Nephron (organoid): ENCODE data around the gene SGSM2.

ENCODE experiments used
- H3K27ac Mint-ChIP-seq, 3 experiments: 2 replicates each; pipeline ENCODE4 v1.8.0; 2020; ENCODE audit warnings: mixed read lengths in 3 of 3, mild to moderate bottlenecking in 2 of 3, moderate library complexity in 1 of 3
- H3K27me3 Mint-ChIP-seq: 2 replicates; pipeline ENCODE4 v1.8.0; 2021; ENCODE audit warnings: low read depth, mild to moderate bottlenecking, moderate library complexity, mixed read lengths
- H3K36me3 Mint-ChIP-seq: 2 replicates; pipeline ENCODE4 v1.8.0; 2020; ENCODE audit warnings: low read depth, mixed read lengths
- H3K4me1 Mint-ChIP-seq: 2 replicates; pipeline ENCODE4 v1.8.0; 2020; ENCODE audit warnings: mixed read lengths
- H3K4me3 Mint-ChIP-seq, 3 experiments: 2 replicates each; pipeline ENCODE4 v1.8.0; 2020; ENCODE audit warnings: mild to moderate bottlenecking in 3 of 3, mixed read lengths in 3 of 3, moderate library complexity in 2 of 3
- H3K9me3 Mint-ChIP-seq: 2 replicates; pipeline ENCODE4 v1.8.0; 2020; ENCODE audit warnings: mixed read lengths
- TF ChIP-seq, protein P1 (sequence below), 3 experiments: fragments of 200-600 bp; sonication (generic); IDR thresholded peaks; one replicate each; pipeline ENCODE4 v1.5.0; 2021; ENCODE audit warnings: antibody characterized with exemption in 3 of 3; ENCODE audit not compliant: unreplicated experiment in 3 of 3

Gene SGSM2

GRCh38 chr17:2371183-2372130 lies 34.2 kb downstream of the SGSM2 start:
- Mint-ChIP-seq H3K9me3 (no peaks in the 10 kb centered on the region), H3K27ac (no peak overlapping the region), H3K36me3 (peaks cover 9% of the 10 kb centered on the region), H3K27me3 (no peaks in the 10 kb centered on the region), H3K4me3 (no peak overlapping the region), H3K4me1 (peaks cover 19% of the 10 kb centered on the region)
- TF ChIP-seq, protein P1, sequence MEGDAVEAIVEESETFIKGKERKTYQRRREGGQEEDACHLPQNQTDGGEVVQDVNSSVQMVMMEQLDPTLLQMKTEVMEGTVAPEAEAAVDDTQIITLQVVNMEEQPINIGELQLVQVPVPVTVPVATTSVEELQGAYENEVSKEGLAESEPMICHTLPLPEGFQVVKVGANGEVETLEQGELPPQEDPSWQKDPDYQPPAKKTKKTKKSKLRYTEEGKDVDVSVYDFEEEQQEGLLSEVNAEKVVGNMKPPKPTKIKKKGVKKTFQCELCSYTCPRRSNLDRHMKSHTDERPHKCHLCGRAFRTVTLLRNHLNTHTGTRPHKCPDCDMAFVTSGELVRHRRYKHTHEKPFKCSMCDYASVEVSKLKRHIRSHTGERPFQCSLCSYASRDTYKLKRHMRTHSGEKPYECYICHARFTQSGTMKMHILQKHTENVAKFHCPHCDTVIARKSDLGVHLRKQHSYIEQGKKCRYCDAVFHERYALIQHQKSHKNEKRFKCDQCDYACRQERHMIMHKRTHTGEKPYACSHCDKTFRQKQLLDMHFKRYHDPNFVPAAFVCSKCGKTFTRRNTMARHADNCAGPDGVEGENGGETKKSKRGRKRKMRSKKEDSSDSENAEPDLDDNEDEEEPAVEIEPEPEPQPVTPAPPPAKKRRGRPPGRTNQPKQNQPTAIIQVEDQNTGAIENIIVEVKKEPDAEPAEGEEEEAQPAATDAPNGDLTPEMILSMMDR (IDR thresholded peaks at IDR 0.05; ENCODE audit: unreplicated experiment in 3 of 3) = no peak

DNA sequence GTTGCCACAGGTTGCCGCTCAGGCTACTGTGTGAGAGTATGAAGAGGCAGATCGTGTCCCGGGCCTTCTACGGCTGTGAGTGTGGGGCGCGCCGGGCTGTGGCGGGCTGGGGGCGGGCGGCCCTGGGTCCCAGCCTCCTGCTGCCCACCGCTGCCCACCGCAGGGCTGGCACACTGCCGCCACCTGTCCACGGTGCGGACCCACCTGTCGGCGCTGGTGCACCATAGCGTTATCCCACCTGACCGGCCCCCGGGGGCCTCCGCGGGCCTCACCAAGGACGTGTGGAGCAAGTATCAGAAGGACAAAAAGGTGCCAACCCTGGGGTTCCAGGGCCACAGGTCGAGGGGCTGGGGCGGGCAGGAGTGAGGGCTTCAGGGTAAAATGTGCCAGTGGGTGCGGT lies 34.9 kb downstream of the SGSM2 start:
- Mint-ChIP-seq H3K4me1 (peaks cover 12% of the 10 kb centered on the region), H3K4me3 (no peak overlapping the region), H3K27me3 (no peaks in the 10 kb centered on the region), H3K27ac (no peak overlapping the region), H3K36me3 (peaks cover 9% of the 10 kb centered on the region), H3K9me3 (no peaks in the 10 kb centered on the region)
- TF ChIP-seq, protein P1 (IDR thresholded peaks at IDR 0.05; ENCODE audit: unreplicated experiment in 3 of 3) = no peak

GRCh38 chr17:2372681-2373080 lies 35.4 kb downstream of the SGSM2 start:
- H3K9me3 Mint-ChIP-seq = no peaks in the 10 kb centered on the region
- H3K36me3 Mint-ChIP-seq = peaks cover 12% of the 10 kb centered on the region
- H3K4me1 Mint-ChIP-seq = peaks cover 11% of the 10 kb centered on the region
- H3K27me3 Mint-ChIP-seq = no peaks in the 10 kb centered on the region
- H3K4me3 Mint-ChIP-seq = no peak overlapping the region
- TF ChIP-seq, protein P1 (IDR thresholded peaks at IDR 0.05; ENCODE audit: unreplicated experiment in 3 of 3) = no peak
- H3K27ac Mint-ChIP-seq = no peak overlapping the region

- H3K4me1 Mint-ChIP-seq = peaks cover 11% of the 10 kb centered on the region
- H3K9me3 Mint-ChIP-seq = no peaks in the 10 kb centered on the region
- no peak overlapping the region for H3K4me3 Mint-ChIP-seq
- H3K36me3 Mint-ChIP-seq = peaks cover 13% of the 10 kb centered on the region
- no peak overlapping the region for H3K27ac Mint-ChIP-seq
- TF ChIP-seq, protein P1 (IDR thresholded peaks at IDR 0.05; ENCODE audit: unreplicated experiment in 3 of 3) = no peak
- no peaks in the 10 kb centered on the region for H3K27me3 Mint-ChIP-seq
Measured at GRCh38 chr17:2373179-2373578, 35.9 kb downstream of the SGSM2 start.

DNA sequence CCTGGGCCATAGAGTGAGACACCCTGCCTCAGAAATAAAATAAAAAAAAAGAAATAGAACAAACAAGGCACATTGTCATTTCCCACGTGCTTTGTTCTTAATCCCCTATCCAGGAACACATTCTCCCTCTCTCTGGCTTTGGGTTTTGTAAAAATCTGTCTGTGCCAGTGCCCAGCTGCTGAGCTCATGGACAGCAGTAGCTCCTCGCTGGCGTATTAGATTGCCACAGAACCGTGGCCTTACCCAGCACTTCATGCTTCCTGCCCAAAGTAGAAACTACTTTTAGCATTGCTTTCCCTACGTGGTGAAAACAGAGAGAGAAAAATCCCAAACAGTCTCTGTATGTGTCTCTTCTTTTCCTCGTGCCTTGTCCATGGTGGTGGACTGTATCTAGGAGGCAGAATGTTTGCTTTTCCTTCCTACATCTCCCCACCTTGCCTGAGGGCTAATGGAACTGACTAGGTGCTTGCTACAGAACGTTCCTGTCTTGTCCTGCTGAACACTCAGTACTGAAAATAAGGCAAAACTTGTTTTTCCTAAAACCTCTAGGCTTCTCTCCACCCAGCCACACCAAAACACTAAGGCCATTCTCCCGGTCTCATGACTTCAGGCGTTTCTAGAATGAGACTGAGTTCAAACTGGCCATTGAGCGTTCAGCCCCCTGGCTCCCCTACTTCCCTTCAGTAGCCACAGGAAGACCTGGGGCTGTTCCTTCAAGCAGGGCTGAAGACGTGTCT lies 37.4 kb downstream of the SGSM2 start:
- no peak overlapping the region for H3K4me3 Mint-ChIP-seq
- peaks cover 17% of the 10 kb centered on the region for H3K36me3 Mint-ChIP-seq
- no peaks in the 10 kb centered on the region for H3K27me3 Mint-ChIP-seq
- no peaks in the 10 kb centered on the region for H3K9me3 Mint-ChIP-seq
- H3K4me1 Mint-ChIP-seq = peaks cover 5% of the 10 kb centered on the region
- H3K27ac Mint-ChIP-seq = no peak overlapping the region
- TF ChIP-seq, protein P1 (IDR thresholded peaks at IDR 0.05; ENCODE audit: unreplicated experiment in 3 of 3) = no peak
